Measurements from ENCODE around the gene TTC3. TPM values are rescaled to one million over a fixed set of nuclear protein-coding genes. Genes with fewer than 3 reads are reported as not detected.

TTC3 gene
- total RNA-seq, 1 experiment from 2014 or later, result 71.5 TPM

DNA sequence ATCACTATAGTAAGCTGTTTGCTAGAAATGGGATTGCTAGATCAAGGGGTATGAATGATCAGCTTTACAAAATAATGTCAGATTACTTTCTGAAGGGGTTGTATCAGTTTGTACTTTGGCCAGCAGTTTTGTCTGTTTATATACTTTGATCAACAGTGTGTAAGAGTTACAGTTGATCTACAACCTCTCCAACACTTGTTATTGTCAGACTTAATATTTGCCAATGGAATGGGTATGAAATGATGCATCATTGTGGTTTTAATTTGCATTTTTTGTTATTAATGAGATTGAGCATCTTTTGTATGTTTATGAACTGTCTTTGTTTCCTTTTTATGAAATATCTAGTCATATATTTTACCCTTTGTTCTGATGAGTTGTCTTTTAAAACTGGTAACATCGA lies 4.3 kb downstream of the TTC3 start:
- ATAC-seq (no peak), DNase-seq (ENCODE audit: low read depth, low spot score) (no peak)
- H3K27me3 ChIP-seq (ENCODE audit: insufficient read depth, low read length), result no peaks in the 10 kb centered on the region
- H2AFZ ChIP-seq (ENCODE audit: low read depth, low read length, poor library complexity, severe bottlenecking), result no peak overlapping the region
- no peak overlapping the region for H3K4me3 ChIP-seq (replicated peaks in 1 of 2; ENCODE audit: low read depth in 1 of 2, low read length in 2 of 2)
- no peak overlapping the region for H3K27ac ChIP-seq (ENCODE audit: low read depth, low read length)
- peaks cover 92% of the 10 kb centered on the region for H3K79me2 ChIP-seq (ENCODE audit: insufficient read depth, low read length)
- H3K36me3 ChIP-seq (ENCODE audit: control insufficient read depth in 1 of 2, insufficient read depth in 2 of 2, low read length in 2 of 2), result no peaks in the 10 kb centered on the region
- no TSS peak for BruUV-seq (replicated peaks)
- intact Hi-C loops (cut with micrococcal nuclease), result no loop called here
- H3K9ac ChIP-seq (ENCODE audit: low read length), result no peak overlapping the region
- peaks cover 14% of the 10 kb centered on the region; the same call in 1 of the 2 replicates for H4K20me1 ChIP-seq (ENCODE audit: insufficient read depth)
- RAD21 ChIA-PET (ENCODE audit: low non-redundant PET in 1 of 2, low total read pairs in 2 of 2, uncharacterized antibody in 2 of 2, unreplicated experiment in 2 of 2), result no interaction called here
- POLR2A ChIA-PET, result no interaction called here
- CTCF ChIA-PET, result no interaction called here
- H3K4me2 ChIP-seq (ENCODE audit: low read length), result no peak overlapping the region
- no peaks in the 10 kb centered on the region for H3K9me3 ChIP-seq (ENCODE audit: control insufficient read depth in 1 of 2, insufficient read depth in 1 of 2, low read depth in 1 of 2, low read length in 2 of 2)
- no peaks in the 10 kb centered on the region for H3K9me2 ChIP-seq (ENCODE audit: insufficient read depth)
- H3K4me1 ChIP-seq (ENCODE audit: control insufficient read depth in 1 of 2, insufficient read depth in 2 of 2, low read length in 2 of 2), result peaks cover 6 to 17% of the 10 kb centered on the region in 2 experiments; a peak in 3 of 4 replicates
- TF ChIP-seq POLR2A (IDR thresholded peaks at IDR 0.05; ENCODE audit: borderline replicate concordance, extremely low read depth, insufficient read depth, insufficient read length) (no peak), EZH2 (IDR thresholded peaks at IDR 0.05) (no peak), ZFX (IDR thresholded peaks at IDR 0.05) (no peak), CEBPB (IDR thresholded peaks at IDR 0.05; ENCODE audit: low read depth) (no peak), ELF1 (IDR thresholded peaks at IDR 0.05; ENCODE audit: borderline replicate concordance, low read depth) (no peak), FOSL1 (IDR thresholded peaks at IDR 0.05; ENCODE audit: low read depth) (no peak), SIN3A (IDR thresholded peaks at IDR 0.05; ENCODE audit: low read depth) (no peak), ZNF274 (IDR thresholded peaks at IDR 0.05; ENCODE audit: low read depth, low read length) (no peak), RAD21 (IDR thresholded peaks at IDR 0.05; ENCODE audit: low read depth) (no peak), TCF7L2 (IDR thresholded peaks at IDR 0.05; ENCODE audit: borderline replicate concordance, extremely low read depth, insufficient read depth, insufficient read length) (no peak), CBX3 (IDR thresholded peaks at IDR 0.05; ENCODE audit: low read depth) (no peak)
- TF ChIP-seq, protein P1, sequence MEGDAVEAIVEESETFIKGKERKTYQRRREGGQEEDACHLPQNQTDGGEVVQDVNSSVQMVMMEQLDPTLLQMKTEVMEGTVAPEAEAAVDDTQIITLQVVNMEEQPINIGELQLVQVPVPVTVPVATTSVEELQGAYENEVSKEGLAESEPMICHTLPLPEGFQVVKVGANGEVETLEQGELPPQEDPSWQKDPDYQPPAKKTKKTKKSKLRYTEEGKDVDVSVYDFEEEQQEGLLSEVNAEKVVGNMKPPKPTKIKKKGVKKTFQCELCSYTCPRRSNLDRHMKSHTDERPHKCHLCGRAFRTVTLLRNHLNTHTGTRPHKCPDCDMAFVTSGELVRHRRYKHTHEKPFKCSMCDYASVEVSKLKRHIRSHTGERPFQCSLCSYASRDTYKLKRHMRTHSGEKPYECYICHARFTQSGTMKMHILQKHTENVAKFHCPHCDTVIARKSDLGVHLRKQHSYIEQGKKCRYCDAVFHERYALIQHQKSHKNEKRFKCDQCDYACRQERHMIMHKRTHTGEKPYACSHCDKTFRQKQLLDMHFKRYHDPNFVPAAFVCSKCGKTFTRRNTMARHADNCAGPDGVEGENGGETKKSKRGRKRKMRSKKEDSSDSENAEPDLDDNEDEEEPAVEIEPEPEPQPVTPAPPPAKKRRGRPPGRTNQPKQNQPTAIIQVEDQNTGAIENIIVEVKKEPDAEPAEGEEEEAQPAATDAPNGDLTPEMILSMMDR (IDR thresholded peaks at IDR 0.05 in 2 of 3, conservative IDR thresholded peaks at IDR 0.05 in 1 of 3; ENCODE audit: borderline replicate concordance in 1 of 3, insufficient read depth in 1 of 3, low read depth in 2 of 3, low read length in 2 of 3), result no peak
- TF ChIP-seq, protein P2, sequence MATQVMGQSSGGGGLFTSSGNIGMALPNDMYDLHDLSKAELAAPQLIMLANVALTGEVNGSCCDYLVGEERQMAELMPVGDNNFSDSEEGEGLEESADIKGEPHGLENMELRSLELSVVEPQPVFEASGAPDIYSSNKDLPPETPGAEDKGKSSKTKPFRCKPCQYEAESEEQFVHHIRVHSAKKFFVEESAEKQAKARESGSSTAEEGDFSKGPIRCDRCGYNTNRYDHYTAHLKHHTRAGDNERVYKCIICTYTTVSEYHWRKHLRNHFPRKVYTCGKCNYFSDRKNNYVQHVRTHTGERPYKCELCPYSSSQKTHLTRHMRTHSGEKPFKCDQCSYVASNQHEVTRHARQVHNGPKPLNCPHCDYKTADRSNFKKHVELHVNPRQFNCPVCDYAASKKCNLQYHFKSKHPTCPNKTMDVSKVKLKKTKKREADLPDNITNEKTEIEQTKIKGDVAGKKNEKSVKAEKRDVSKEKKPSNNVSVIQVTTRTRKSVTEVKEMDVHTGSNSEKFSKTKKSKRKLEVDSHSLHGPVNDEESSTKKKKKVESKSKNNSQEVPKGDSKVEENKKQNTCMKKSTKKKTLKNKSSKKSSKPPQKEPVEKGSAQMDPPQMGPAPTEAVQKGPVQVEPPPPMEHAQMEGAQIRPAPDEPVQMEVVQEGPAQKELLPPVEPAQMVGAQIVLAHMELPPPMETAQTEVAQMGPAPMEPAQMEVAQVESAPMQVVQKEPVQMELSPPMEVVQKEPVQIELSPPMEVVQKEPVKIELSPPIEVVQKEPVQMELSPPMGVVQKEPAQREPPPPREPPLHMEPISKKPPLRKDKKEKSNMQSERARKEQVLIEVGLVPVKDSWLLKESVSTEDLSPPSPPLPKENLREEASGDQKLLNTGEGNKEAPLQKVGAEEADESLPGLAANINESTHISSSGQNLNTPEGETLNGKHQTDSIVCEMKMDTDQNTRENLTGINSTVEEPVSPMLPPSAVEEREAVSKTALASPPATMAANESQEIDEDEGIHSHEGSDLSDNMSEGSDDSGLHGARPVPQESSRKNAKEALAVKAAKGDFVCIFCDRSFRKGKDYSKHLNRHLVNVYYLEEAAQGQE (IDR thresholded peaks at IDR 0.05; ENCODE audit: low read depth), result no peak

Measured in HCT116 (cell line).